ENCODE data around the gene CHKB.
A peak's percentile ranks its signal among the peaks of the same experiment; 100 is the strongest.
"Not testable (repeated sequence)": the region's sequence is repeated elsewhere in the genome, so short reads cannot be mapped to it uniquely, and the experiment has no call there.

Gene CHKB

GRCh38 chr22:50548921-50549790 is 33.5 kb downstream of the CHKB start:
- DNase-seq (ENCODE audit: low read depth): no peak

GRCh38 chr22:50548040-50548920 is 34.4 kb downstream of the CHKB start:
- DNase-seq (ENCODE audit: low read depth): no peak

GRCh38 chr22:50547263-50547985 is 35.2 kb downstream of the CHKB start:
- DNase-seq (ENCODE audit: low read depth): no peak

DNA sequence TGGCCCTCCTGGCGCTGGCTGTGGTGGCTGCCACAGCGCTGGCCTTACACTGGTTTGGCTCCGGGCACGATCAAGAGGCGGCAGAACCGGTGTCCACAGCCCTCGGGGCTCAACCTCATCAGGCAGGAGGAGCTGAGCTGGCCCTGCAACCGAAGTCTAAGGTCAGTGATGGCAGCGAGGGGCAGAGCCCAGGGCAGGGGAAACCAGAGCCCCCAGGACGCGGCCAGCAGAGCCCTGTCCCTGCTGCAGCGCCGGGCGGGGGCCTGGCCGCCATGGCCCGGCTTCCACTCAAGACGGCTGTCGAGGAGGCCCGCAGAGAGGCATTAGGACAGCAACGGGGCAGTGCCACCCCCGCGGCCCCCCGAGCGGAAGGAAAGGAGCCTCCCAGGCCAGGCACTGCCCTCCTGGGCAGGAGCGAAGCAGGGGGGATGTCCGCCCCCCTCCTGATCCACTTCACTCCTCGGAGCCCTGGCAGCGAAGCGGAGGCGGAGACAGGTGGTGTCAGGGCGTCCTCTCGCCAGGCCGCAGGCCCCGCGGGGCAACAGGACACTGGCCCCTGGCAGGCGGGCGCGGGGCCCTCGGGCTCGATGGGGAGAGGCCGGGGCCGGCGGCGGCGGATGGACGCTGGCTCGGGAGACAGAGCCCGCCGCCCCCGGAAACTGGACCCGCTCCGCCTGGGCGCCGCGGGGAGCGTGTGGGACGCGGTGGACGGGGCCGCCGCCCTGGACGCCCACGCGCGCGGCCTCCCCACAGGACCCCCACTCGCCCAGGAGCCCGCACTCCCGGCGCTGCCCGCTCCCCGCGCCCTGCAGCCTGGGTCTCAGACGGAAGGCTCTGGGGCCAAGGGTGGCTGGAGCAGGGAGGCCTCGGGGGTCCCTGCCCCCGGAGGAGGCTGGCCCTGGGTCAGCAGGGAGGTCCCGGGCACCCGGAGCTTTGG is 36.1 kb downstream of the CHKB start:
- no peak for DNase-seq (ENCODE audit: low read depth)

- no peak for DNase-seq (ENCODE audit: low read depth)
Observed at GRCh38 chr22:50545522-50546325, 36.9 kb downstream of the CHKB start, which contains the start of gene KLHDC7B. TSS of gene KLHDC7B (plus strand) at chr22:50545899. CDS start at chr22:50546244, 345 bp downstream.

GRCh38 chr22:50544746-50545253 is 37.8 kb downstream of the CHKB start:
- DNase-seq (ENCODE audit: low read depth): no peak

DNA sequence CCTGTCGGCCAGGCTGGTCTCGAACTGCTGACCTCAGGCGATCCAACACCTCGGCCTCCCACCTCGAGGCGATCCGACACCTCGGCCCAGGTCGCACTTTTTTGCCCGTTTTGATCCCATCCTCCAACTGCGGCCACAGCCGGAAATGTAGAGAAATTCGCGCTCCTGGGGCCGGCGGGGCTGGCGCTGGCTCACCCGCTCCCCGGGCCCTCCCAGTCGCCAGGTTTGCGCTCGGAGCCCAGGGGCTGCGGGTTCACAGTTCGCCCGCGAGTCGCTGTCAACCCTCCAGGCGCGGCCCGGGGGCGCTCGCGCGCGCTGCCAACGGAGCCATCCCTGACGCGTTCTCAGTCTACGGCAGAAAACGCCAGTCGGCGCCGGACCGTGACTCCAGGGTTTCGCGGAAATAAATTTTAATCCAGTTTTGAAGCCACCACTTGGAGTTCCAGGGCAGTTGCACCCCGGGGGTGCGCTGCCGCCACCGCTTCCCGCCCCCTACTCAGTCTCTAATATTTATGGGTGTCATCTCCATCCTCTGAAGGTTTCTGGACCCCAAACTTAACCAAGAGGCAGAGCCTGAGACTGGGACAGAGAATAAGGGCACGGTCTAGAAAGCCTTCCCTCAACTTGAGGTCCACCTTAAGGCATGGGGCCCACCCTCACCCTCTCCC is 38.4 kb downstream of the CHKB start:
- no peak for DNase-seq (ENCODE audit: low read depth)

DNA sequence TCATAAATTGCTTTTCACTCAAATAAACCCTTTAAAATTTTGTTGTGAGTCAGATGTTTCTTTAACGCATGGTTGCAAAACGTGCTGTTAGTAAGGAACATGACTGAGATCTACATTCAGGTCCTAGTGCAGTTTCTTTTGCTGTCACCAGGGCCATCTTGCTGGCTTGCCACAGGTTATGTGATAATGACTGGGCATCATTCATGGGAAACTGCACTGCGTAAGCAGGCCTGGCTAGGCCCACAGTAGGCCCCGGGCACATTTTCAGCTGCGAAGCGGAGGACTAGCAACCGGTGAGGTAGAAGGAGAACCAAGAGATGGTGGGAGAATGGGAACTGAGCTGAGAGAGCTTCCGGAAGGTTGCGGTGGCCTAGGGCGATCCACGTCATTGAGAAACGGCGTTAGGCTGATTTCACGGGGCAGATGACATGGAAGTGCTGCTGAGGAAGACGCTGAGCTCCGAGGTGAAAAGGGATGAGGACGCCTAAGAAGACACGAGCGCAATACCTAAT is 40.2 kb downstream of the CHKB start:
- no peak for DNase-seq (ENCODE audit: low read depth)

DNA sequence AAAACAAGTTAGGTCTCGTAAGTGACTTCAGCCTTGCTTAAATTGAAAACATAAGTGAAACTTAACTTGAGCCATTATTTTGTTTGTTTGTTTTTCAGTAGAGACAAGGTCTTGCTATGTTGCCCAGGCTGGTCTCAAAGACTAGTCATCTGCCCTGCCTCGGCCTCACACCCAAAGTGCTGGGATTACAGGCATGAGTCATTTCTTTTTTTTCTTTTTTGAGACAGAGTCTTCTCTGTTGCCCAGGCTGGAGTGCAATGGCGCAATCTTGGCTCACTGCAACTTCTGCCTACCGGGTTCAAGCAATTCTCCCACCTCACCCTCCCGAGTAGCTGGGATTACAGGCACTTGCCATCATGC is 41.0 kb downstream of the CHKB start:
- peak; percentile 90 for DNase-seq (ENCODE audit: low read depth)

- DNase-seq (ENCODE audit: low read depth): no peak
Observed at GRCh38 chr22:50540381-50540780, 42.3 kb downstream of the CHKB start.

- no peak for DNase-seq (ENCODE audit: low read depth)
Observed at GRCh38 chr22:50537765-50538164, 44.9 kb downstream of the CHKB start.

DNA sequence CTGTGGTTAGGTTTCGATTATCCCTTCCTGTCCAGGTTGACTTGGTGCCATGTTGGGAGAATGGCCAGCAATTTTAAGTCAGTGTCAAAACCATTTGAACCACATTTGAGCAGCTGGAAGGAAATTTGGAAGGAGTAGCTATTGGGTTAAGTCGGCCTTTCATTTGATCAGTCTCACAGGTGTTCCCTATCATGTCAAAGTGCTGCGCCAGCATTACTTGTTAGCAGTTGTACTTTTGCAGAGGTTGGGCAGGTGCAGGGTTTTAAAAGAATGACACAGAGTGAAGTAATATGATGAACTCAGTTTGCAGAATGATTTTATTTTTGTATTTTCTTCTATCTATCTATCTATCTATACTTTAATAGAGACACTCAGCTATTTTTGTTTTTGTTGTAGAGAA is 46.4 kb downstream of the CHKB start:
- DNase-seq (ENCODE audit: low read depth): no peak

DNA sequence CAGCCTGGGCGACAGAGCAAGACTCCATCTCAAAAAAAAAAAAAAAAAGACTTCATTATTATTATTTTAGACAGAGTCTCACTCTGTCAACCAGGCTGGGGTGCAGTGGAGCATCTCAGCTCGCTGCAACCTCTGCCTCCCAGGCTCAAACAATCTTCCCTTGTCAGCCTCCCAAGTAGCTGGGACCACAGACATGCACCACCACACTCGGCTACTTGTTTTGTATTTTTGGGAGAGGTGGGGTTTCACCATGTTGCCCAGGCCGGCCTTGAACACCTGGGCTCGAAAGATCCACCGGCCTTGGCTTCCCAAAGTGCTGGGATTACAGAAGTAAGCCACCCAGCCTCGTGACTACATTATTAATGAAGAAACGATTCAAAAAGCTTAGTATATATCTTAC is 47.5 kb downstream of the CHKB start:
- no peak for DNase-seq (ENCODE audit: low read depth)

- DNase-seq (ENCODE audit: low read depth): not testable (repeated sequence)
Observed at GRCh38 chr22:50533856-50534711, 48.6 kb downstream of the CHKB start.

GRCh38 chr22:50532824-50533796 is 49.5 kb downstream of the CHKB start:
- DNase-seq (ENCODE audit: low read depth): no peak

GRCh38 chr22:50531962-50532674 is 50.5 kb downstream of the CHKB start:
- DNase-seq (ENCODE audit: low read depth): peak; percentile 67
